Nephron progenitor cell (in vitro differentiated cells): ENCODE measurements around the gene SLC29A3.

Source experiments
- DNase-seq: peaks from one replicate; pipeline ENCODE4 v3.0.0; 2021
- H3K27ac Mint-ChIP-seq: 2 replicates; pipeline ENCODE4 v1.8.0; 2021; ENCODE audit warnings: mild to moderate bottlenecking, moderate library complexity, mixed read lengths
- H3K27me3 Mint-ChIP-seq: 2 replicates; pipeline ENCODE4 v1.8.0; 2021; ENCODE audit warnings: mild to moderate bottlenecking, low read depth, mixed read lengths; ENCODE audit not compliant: poor library complexity
- H3K36me3 Mint-ChIP-seq: 2 replicates; pipeline ENCODE4 v1.8.0; 2021; ENCODE audit warnings: low read depth, mixed read lengths
- H3K4me1 Mint-ChIP-seq: 2 replicates; pipeline ENCODE4 v1.8.0; 2021; ENCODE audit warnings: mixed read lengths
- H3K4me3 Mint-ChIP-seq: 2 replicates; pipeline ENCODE4 v1.8.0; 2021; ENCODE audit warnings: mild to moderate bottlenecking, moderate library complexity, mixed read lengths
- H3K9me3 Mint-ChIP-seq: 2 replicates; pipeline ENCODE4 v1.8.0; 2021; ENCODE audit warnings: mild to moderate bottlenecking, moderate library complexity, mixed read lengths
- CTCF ChIP-seq: fragments of 200-600 bp; sonication (generic); IDR thresholded peaks from 2 replicates; pipeline ENCODE4 v1.5.0; 2021; ENCODE audit warnings: antibody characterized with exemption

The SLC29A3 gene

GRCh38 chr10:71287456-71287855 is 31.6 kb upstream of the SLC29A3 start:
- Mint-ChIP-seq H3K36me3 (peaks cover 48% of the 10 kb centered on the region), H3K27ac (no peak overlapping the region), H3K9me3 (no peaks in the 10 kb centered on the region), H3K27me3 (peaks cover 2% of the 10 kb centered on the region), H3K4me1 (peaks cover 17% of the 10 kb centered on the region), H3K4me3 (no peak overlapping the region)
- TF ChIP-seq CTCF: no peak
- no peak for DNase-seq

- Mint-ChIP-seq H3K9me3 (no peaks in the 10 kb centered on the region), H3K27ac (no peak overlapping the region), H3K4me3 (no peak overlapping the region), H3K36me3 (peaks cover 53% of the 10 kb centered on the region), H3K4me1 (peaks cover 10% of the 10 kb centered on the region), H3K27me3 (peaks cover 2% of the 10 kb centered on the region)
- TF ChIP-seq CTCF: no peak
- DNase-seq: no peak
Observed at GRCh38 chr10:71288461-71288860, 30.6 kb upstream of the SLC29A3 start.

- no peaks in the 10 kb centered on the region for H3K4me1 Mint-ChIP-seq
- TF ChIP-seq CTCF: no peak
- H3K27ac Mint-ChIP-seq: no peak overlapping the region
- peaks cover 60% of the 10 kb centered on the region for H3K36me3 Mint-ChIP-seq
- H3K27me3 Mint-ChIP-seq: peaks cover 2% of the 10 kb centered on the region
- H3K9me3 Mint-ChIP-seq: no peaks in the 10 kb centered on the region
- DNase-seq: no peak
- no peak overlapping the region for H3K4me3 Mint-ChIP-seq
Observed at GRCh38 chr10:71289421-71290130, 29.5 kb upstream of the SLC29A3 start.

GRCh38 chr10:71290331-71290730 is 28.7 kb upstream of the SLC29A3 start:
- Mint-ChIP-seq H3K4me1 (no peaks in the 10 kb centered on the region), H3K4me3 (no peak overlapping the region), H3K36me3 (peaks cover 63% of the 10 kb centered on the region), H3K27ac (no peak overlapping the region), H3K27me3 (peaks cover 2% of the 10 kb centered on the region), H3K9me3 (no peaks in the 10 kb centered on the region)
- TF ChIP-seq CTCF: no peak
- no peak for DNase-seq

- Mint-ChIP-seq H3K27me3 (peaks cover 2% of the 10 kb centered on the region), H3K27ac (no peak overlapping the region), H3K4me1 (no peaks in the 10 kb centered on the region), H3K36me3 (peaks cover 67% of the 10 kb centered on the region), H3K4me3 (no peak overlapping the region), H3K9me3 (no peaks in the 10 kb centered on the region)
- TF ChIP-seq CTCF: no peak
- DNase-seq: no peak
Observed at GRCh38 chr10:71290806-71291527, 28.1 kb upstream of the SLC29A3 start.

GRCh38 chr10:71291528-71291900 is 27.5 kb upstream of the SLC29A3 start:
- DNase-seq: no peak
- Mint-ChIP-seq H3K4me1 (no peaks in the 10 kb centered on the region), H3K27me3 (peaks cover 2% of the 10 kb centered on the region), H3K27ac (no peak overlapping the region), H3K4me3 (no peak overlapping the region), H3K36me3 (peaks cover 67% of the 10 kb centered on the region), H3K9me3 (no peaks in the 10 kb centered on the region)
- TF ChIP-seq CTCF: no peak
